Neural cell (in vitro differentiated cells): Measurements from ENCODE around the gene F8A3. TPM values are rescaled to one million over a fixed set of nuclear protein-coding genes. Genes with fewer than 3 reads are reported as not detected.

ENCODE experiments used
- H2AFZ ChIP-seq: fragments of 200-600, 300-800 bp; sonication (generic), shearing (Covaris generic); 2 replicates; pipeline ENCODE4 v1.6.0; 2014; ENCODE audit warnings: low read depth, mild to moderate bottlenecking, antibody characterized with exemption, low read length, moderate library complexity
- H3F3A ChIP-seq: fragments of 200-600 bp; shearing (Covaris generic); 2 replicates; pipeline ENCODE4 v1.6.1; 2016; ENCODE audit warnings: mild to moderate bottlenecking, moderate library complexity, mixed read lengths, antibody characterized with exemption, low read length; ENCODE audit not compliant: insufficient read depth, poor library complexity, severe bottlenecking
- H3K27ac ChIP-seq: fragments of 200-600, 300-800 bp; sonication (generic), shearing (Covaris generic); 2 replicates; pipeline ENCODE4 v1.5.1; 2014; ENCODE audit warnings: mild to moderate bottlenecking, low read length, moderate library complexity
- H3K27me3 ChIP-seq: fragments of 300-800, 200-600 bp; sonication (generic), shearing (Covaris generic); 2 replicates; pipeline ENCODE4 v1.6.0; 2014; ENCODE audit warnings: mild to moderate bottlenecking, low read depth, low read length, moderate library complexity; ENCODE audit not compliant: insufficient read depth
- H3K36me3 ChIP-seq: fragments of 300-800, 200-600 bp; sonication (generic), shearing (Covaris generic); 2 replicates; pipeline ENCODE4 v1.5.1; 2014; ENCODE audit warnings: mild to moderate bottlenecking, antibody characterized with exemption, low read length, moderate library complexity; ENCODE audit not compliant: insufficient read depth
- H3K4me2 ChIP-seq: fragments of 300-800, 200-600 bp; sonication (generic), shearing (Covaris generic); 2 replicates; pipeline ENCODE4 v1.6.0; 2014; ENCODE audit warnings: mild to moderate bottlenecking, low read length
- H3K4me3 ChIP-seq: fragments of 300-800, 200-600 bp; sonication (generic), shearing (Covaris generic); 2 replicates; pipeline ENCODE4 v1.5.1; 2014; ENCODE audit warnings: mild to moderate bottlenecking, low read length, moderate library complexity
- H3K79me2 ChIP-seq: fragments of 200-600 bp; shearing (Covaris generic); replicated peaks from 2 replicates; pipeline ENCODE4 v1.6.0; 2014; ENCODE audit warnings: mild to moderate bottlenecking, low read length, moderate library complexity; ENCODE audit not compliant: insufficient read depth
- H3K9ac ChIP-seq: fragments of 300-800, 200-600 bp; sonication (generic), shearing (Covaris generic); 2 replicates; pipeline ENCODE4 v1.6.1; 2016; ENCODE audit warnings: mild to moderate bottlenecking, low read length, mixed read lengths
- H3K9me2 ChIP-seq: fragments of 200-600 bp; shearing (Covaris generic); 2 replicates; pipeline ENCODE4 v1.6.1; 2016; ENCODE audit warnings: mild to moderate bottlenecking, low read length, mixed read lengths; ENCODE audit not compliant: insufficient read depth
- H3K9me3 ChIP-seq: fragments of 200-600, 300-800 bp; sonication (generic), shearing (Covaris generic); 2 replicates; pipeline ENCODE4 v1.6.1; 2016; ENCODE audit warnings: mild to moderate bottlenecking, mixed run types, low read length, moderate library complexity, mixed read lengths
- H4K20me1 ChIP-seq: fragments of 200-600 bp; shearing (Covaris generic); 2 replicates; pipeline ENCODE4 v1.6.1; 2016; ENCODE audit warnings: mild to moderate bottlenecking, mixed run types; ENCODE audit not compliant: insufficient read depth
- CTCF ChIP-seq: fragments of 450-650 bp; IDR thresholded peaks from 2 replicates; pipeline ENCODE4 v1.5.1; 2014; ENCODE audit warnings: antibody characterized with exemption, mild to moderate bottlenecking, moderate library complexity; ENCODE audit not compliant: poor library complexity, severe bottlenecking
- EP300 ChIP-seq: fragments of 450-650 bp; conservative IDR thresholded peaks from 2 replicates; pipeline ENCODE4 v1.6.1; 2014; ENCODE audit warnings: antibody characterized with exemption, mild to moderate bottlenecking, moderate library complexity; ENCODE audit not compliant: poor library complexity, severe bottlenecking
- EZH2 ChIP-seq: fragments of 200-600, 300-800 bp; shearing (Covaris generic), sonication (generic); IDR thresholded peaks from 2 replicates; pipeline ENCODE4 v1.6.1; 2014; ENCODE audit warnings: antibody characterized with exemption, low read length, borderline replicate concordance, mild to moderate bottlenecking; ENCODE audit not compliant: insufficient read depth, poor library complexity, severe bottlenecking
- MXI1 ChIP-seq: fragments of 450-650 bp; conservative IDR thresholded peaks from 2 replicates; pipeline ENCODE4 v1.6.1; 2014; ENCODE audit warnings: antibody characterized with exemption, mild to moderate bottlenecking; ENCODE audit not compliant: poor library complexity, severe bottlenecking
- POLR2AphosphoS5 ChIP-seq: IDR thresholded peaks from 2 replicates; pipeline ENCODE4 v1.6.1; 2012
- RAD21 ChIP-seq: fragments of 450-650 bp; conservative IDR thresholded peaks from 2 replicates; pipeline ENCODE4 v1.6.1; 2014; ENCODE audit warnings: antibody characterized with exemption, mild to moderate bottlenecking, moderate library complexity
- REST ChIP-seq: IDR thresholded peaks from 2 replicates; pipeline ENCODE4 v1.6.1; 2012; ENCODE audit warnings: borderline replicate concordance
- SMC3 ChIP-seq: fragments of 450-650 bp; conservative IDR thresholded peaks from 2 replicates; pipeline ENCODE4 v1.6.1; 2014; ENCODE audit warnings: antibody characterized with exemption, mild to moderate bottlenecking, moderate library complexity; ENCODE audit not compliant: poor library complexity
- TAF1 ChIP-seq: IDR thresholded peaks from 2 replicates; pipeline ENCODE4 v1.6.1; 2012; ENCODE audit warnings: low read depth
- polyA plus RNA-seq: library from polyadenylated mRNA; depleted of rRNA; stranded (reverse); fragments of >200 nt; gene quantifications from 2 replicates; pipeline ENCODE4 v1.2.3, GENCODE V29; 2014
- small RNA-seq, 3 experiments: library from RNA; depleted of rRNA; stranded (forward); fragments of <200 nt; gene quantifications; one replicate each; pipeline ENCODE3, GENCODE V24; 2012

The F8A3 gene
- polyA plus RNA-seq, 1 donor from 2014 or later = not detected

DNA sequence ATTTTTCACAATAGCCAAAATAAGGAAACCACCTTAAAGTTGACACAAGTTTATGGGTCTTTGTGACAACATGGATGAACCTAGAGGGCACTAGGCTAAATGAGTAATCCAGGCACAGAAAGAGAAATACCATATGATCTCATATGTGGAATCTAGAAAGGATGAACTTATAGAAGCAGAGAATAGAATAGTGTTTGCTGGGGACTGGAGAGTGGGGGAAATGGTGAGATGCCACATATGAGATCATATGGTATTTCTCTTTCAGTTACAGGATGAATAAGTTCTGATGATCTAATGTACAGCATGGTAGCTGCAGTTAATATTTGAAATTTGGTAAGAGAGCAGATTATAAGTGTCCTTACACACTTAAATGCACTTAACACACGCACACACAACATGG lies 40.7 kb downstream of the F8A3 start:
- Histone ChIP-seq H3K9me2 (no peaks in the 10 kb centered on the region), H3K79me2 (no peaks in the 10 kb centered on the region), H3K4me2 (no peak overlapping the region), H3K27me3 (no peaks in the 10 kb centered on the region), H4K20me1 (no peaks in the 10 kb centered on the region), H2AFZ (no peak overlapping the region), H3K27ac (no peak overlapping the region), H3K36me3 (no peaks in the 10 kb centered on the region), H3K9ac (no peak overlapping the region), H3K9me3 (no peaks in the 10 kb centered on the region), H3F3A (no peaks in the 10 kb centered on the region), H3K4me3 (no peak overlapping the region)
- TF ChIP-seq POLR2AphosphoS5 (no peak), EP300 (no peak), REST (no peak), MXI1 (no peak), RAD21 (no peak), CTCF (no peak), TAF1 (no peak), EZH2 (no peak), SMC3 (no peak)

Small RNA genes within 50 kb of the gene (small RNA-seq; reads per million reads assigned to genes)
- gene MIR1184-3 = 0 reads per million in 3 experiments

Other genes starting within 250 kb of the F8A3 start
- gene VBP1, start 242.2 kb downstream of the F8A3 start, polyA plus RNA-seq = 321 and 369 TPM in 2 replicates
- gene RAB39B, start 194.1 kb downstream of the F8A3 start, polyA plus RNA-seq = 26.2 and 27.4 TPM in 2 replicates
- 2.9 and 5.8 TPM in 2 replicates for gene CLIC2, start 124.0 kb downstream of the F8A3 start, polyA plus RNA-seq
- gene F8A2, start 76.5 kb downstream of the F8A3 start, polyA plus RNA-seq = not detected in 2 replicates
- 2.0 and 2.1 TPM in 2 replicates for gene SPRY3, start 154.0 kb upstream of the F8A3 start, polyA plus RNA-seq
- gene TMLHE, start 154.3 kb upstream of the F8A3 start, polyA plus RNA-seq = 3.8 and 5.6 TPM in 2 replicates